ENCODE measurements around the gene TES.
A peak's percentile ranks its signal among the peaks of the same experiment; 100 is the strongest.

TES gene

DNA sequence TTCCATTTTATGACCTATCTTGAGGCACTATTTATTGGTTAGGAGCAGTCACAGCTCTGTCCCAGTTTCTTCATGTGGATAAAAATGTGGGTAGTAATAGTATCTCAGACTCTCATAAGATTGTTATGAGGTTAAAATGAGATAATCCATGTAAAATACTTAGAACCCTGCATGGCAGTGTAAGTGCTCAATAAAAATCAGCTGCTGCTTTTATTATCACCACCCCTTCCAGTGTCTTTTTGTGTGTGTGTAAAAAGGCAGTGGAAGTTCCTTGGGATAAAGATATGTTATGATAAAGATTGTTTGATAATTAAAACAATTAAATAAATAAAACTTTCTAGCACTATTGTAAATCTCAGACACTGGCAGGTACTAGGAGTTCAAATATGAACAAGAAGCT, 15.5 kb downstream of the TES start:
- Histone ChIP-seq H3K79me2 (ENCODE audit: control insufficient read depth, insufficient read depth, low read length) (peaks cover 57% of the 10 kb centered on the region), H2BK15ac (replicated peaks; ENCODE audit: low read depth) (no peak overlapping the region), H3K79me1 (ENCODE audit: low read length) (peaks cover 5% of the 10 kb centered on the region), H3K4ac (ENCODE audit: low read depth, low read length) (no peak overlapping the region), H2AK5ac (ENCODE audit: low read length) (no peak overlapping the region), H4K5ac (ENCODE audit: low read length) (no peak overlapping the region), H3K23ac (ENCODE audit: low read length) (no peak overlapping the region), H3K4me1 (ENCODE audit: control insufficient read depth, low read depth, low read length) (peaks cover 9% of the 10 kb centered on the region), H3K56ac (ENCODE audit: low read length) (no peak overlapping the region), H3K36me3 (ENCODE audit: control insufficient read depth, insufficient read depth, low read length) (no peaks in the 10 kb centered on the region), H3K18ac (ENCODE audit: low read length) (no peak overlapping the region), H3K9ac (ENCODE audit: low read length) (no peak overlapping the region), H3K27ac (ENCODE audit: low read depth, low read length) (no peak overlapping the region), H3K4me2 (ENCODE audit: low read length) (no peak overlapping the region), H3K27me3 (ENCODE audit: insufficient read depth, low read length, poor library complexity) (no peaks in the 10 kb centered on the region), H2BK5ac (ENCODE audit: low read length) (no peak overlapping the region), H4K8ac (ENCODE audit: low read depth, low read length) (no peak overlapping the region), H3K4me3 (ENCODE audit: low read length) (no peak overlapping the region), H2BK120ac (ENCODE audit: low read depth, low read length) (no peak overlapping the region)
- DNase-seq: no peak

DNA sequence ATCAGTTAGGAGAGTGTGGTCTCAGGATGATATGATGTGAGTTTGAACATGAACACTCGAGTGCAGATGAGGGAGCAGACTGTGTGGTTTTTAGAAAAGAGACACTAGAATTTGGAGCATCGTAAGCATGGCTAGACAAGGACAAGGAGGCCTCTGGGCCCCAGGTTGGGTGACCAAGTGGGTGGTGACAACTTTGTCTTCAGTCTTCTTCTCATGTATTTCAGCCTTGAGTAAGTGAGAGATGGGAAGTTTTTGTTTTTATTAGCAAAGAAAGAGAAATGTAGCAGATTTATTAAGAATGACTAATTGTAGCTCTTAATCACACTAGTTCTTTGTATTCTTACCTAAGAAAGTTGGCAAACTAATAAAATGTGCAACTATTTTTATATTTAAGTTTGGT, 16.3 kb downstream of the TES start:
- no peak overlapping the region for H4K8ac ChIP-seq (ENCODE audit: low read depth, low read length)
- H3K79me1 ChIP-seq (ENCODE audit: low read length): peaks cover 4% of the 10 kb centered on the region
- no peak overlapping the region for H3K23ac ChIP-seq (ENCODE audit: low read length)
- no peak overlapping the region for H2BK5ac ChIP-seq (ENCODE audit: low read length)
- no peak overlapping the region for H3K18ac ChIP-seq (ENCODE audit: low read length)
- no peak overlapping the region for H3K4me2 ChIP-seq (ENCODE audit: low read length)
- no peaks in the 10 kb centered on the region for H3K36me3 ChIP-seq (ENCODE audit: control insufficient read depth, insufficient read depth, low read length)
- WGBS (ENCODE audit: extremely low coverage, insufficient coverage, low lambda C conversion rate): no CpG with 5 or more reads among the region's 2 CpGs
- peaks cover 56% of the 10 kb centered on the region for H3K79me2 ChIP-seq (ENCODE audit: control insufficient read depth, insufficient read depth, low read length)
- H3K27ac ChIP-seq (ENCODE audit: low read depth, low read length): no peak overlapping the region
- H3K9ac ChIP-seq (ENCODE audit: low read length): no peak overlapping the region
- no peak overlapping the region for H3K4me3 ChIP-seq (ENCODE audit: low read length)
- peaks cover 9% of the 10 kb centered on the region for H3K4me1 ChIP-seq (ENCODE audit: control insufficient read depth, low read depth, low read length)
- DNase-seq: no peak
- H3K27me3 ChIP-seq (ENCODE audit: insufficient read depth, low read length, poor library complexity): no peaks in the 10 kb centered on the region
- no peak overlapping the region for H3K4ac ChIP-seq (ENCODE audit: low read depth, low read length)
- no peak overlapping the region for H4K5ac ChIP-seq (ENCODE audit: low read length)
- no peak overlapping the region for H2AK5ac ChIP-seq (ENCODE audit: low read length)
- H2BK15ac ChIP-seq (replicated peaks; ENCODE audit: low read depth): no peak overlapping the region
- H3K56ac ChIP-seq (ENCODE audit: low read length): no peak overlapping the region
- H2BK120ac ChIP-seq (ENCODE audit: low read depth, low read length): no peak overlapping the region

DNA sequence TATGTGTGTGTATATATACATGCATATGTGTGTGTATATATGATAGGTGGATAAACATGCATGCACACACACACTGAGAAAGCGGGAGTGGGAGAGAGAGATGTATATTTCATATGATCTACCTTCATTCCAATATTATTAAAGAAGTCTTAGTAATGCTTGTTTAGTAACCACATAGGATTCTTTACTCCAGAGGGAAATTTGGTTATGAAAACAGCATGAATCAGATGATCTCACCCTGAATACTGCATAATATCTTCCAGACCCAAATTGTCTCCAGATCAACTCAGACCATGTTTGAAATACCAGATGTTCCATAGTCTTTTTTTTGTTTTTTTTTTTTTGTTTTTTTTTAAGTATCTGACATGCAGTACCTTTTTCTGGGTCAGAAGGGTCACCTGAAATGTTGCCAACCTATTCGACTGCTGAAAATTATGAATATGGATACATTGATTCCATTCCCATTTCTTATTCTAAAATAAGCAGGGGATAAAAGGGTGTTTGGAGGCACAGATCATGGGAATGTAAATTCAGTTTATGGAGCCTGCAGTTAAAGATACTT, 17.4 kb downstream of the TES start:
- WGBS (ENCODE audit: extremely low coverage, insufficient coverage, low lambda C conversion rate): no CpG with 5 or more reads among the region's 2 CpGs
- Histone ChIP-seq H3K4me1 (ENCODE audit: control insufficient read depth, low read depth, low read length) (peaks cover 9% of the 10 kb centered on the region), H3K4me2 (ENCODE audit: low read length) (no peak overlapping the region), H3K18ac (ENCODE audit: low read length) (no peak overlapping the region), H3K79me1 (ENCODE audit: low read length) (peaks cover 4% of the 10 kb centered on the region), H3K4me3 (ENCODE audit: low read length) (no peak overlapping the region), H2BK15ac (replicated peaks; ENCODE audit: low read depth) (no peak overlapping the region), H3K36me3 (ENCODE audit: control insufficient read depth, insufficient read depth, low read length) (no peaks in the 10 kb centered on the region), H3K9ac (ENCODE audit: low read length) (no peak overlapping the region), H2AK5ac (ENCODE audit: low read length) (no peak overlapping the region), H2BK120ac (ENCODE audit: low read depth, low read length) (no peak overlapping the region), H4K8ac (ENCODE audit: low read depth, low read length) (no peak overlapping the region), H3K27ac (ENCODE audit: low read depth, low read length) (no peak overlapping the region), H4K5ac (ENCODE audit: low read length) (no peak overlapping the region), H3K27me3 (ENCODE audit: insufficient read depth, low read length, poor library complexity) (no peaks in the 10 kb centered on the region), H3K56ac (ENCODE audit: low read length) (no peak overlapping the region), H3K79me2 (ENCODE audit: control insufficient read depth, insufficient read depth, low read length) (peaks cover 52% of the 10 kb centered on the region), H2BK5ac (ENCODE audit: low read length) (no peak overlapping the region), H3K23ac (ENCODE audit: low read length) (no peak overlapping the region), H3K4ac (ENCODE audit: low read depth, low read length) (no peak overlapping the region)
- DNase-seq: no peak

DNA sequence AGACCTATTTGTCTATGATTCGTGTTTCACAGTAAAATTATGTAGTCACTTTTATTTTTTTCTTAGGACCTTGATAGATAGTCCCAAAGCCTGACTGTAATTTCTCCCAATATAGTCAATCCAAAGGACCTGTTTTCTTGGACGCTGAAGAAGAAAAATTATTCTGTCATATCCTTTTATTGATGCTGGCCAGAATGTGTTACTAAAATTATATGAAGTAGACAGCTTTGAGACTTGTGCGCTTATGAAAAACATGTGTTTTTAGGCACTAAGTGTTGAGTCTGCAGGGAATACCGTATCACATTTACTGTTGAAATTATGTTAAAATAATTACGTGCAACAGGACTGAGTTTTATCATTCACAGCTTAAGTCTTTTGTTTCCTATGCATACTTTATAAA, 17.9 kb downstream of the TES start:
- Histone ChIP-seq H3K4me1 (ENCODE audit: control insufficient read depth, low read depth, low read length) (peaks cover 9% of the 10 kb centered on the region), H3K4me3 (ENCODE audit: low read length) (no peak overlapping the region), H3K36me3 (ENCODE audit: control insufficient read depth, insufficient read depth, low read length) (no peaks in the 10 kb centered on the region), H2BK15ac (replicated peaks; ENCODE audit: low read depth) (no peak overlapping the region), H4K5ac (ENCODE audit: low read length) (no peak overlapping the region), H3K79me1 (ENCODE audit: low read length) (peaks cover 7% of the 10 kb centered on the region), H3K27ac (ENCODE audit: low read depth, low read length) (no peak overlapping the region), H3K18ac (ENCODE audit: low read length) (no peak overlapping the region), H4K8ac (ENCODE audit: low read depth, low read length) (no peak overlapping the region), H2AK5ac (ENCODE audit: low read length) (no peak overlapping the region), H3K4me2 (ENCODE audit: low read length) (no peak overlapping the region), H3K56ac (ENCODE audit: low read length) (no peak overlapping the region), H3K79me2 (ENCODE audit: control insufficient read depth, insufficient read depth, low read length) (peaks cover 56% of the 10 kb centered on the region), H3K23ac (ENCODE audit: low read length) (no peak overlapping the region), H3K4ac (ENCODE audit: low read depth, low read length) (no peak overlapping the region), H2BK5ac (ENCODE audit: low read length) (no peak overlapping the region), H2BK120ac (ENCODE audit: low read depth, low read length) (no peak overlapping the region), H3K27me3 (ENCODE audit: insufficient read depth, low read length, poor library complexity) (no peaks in the 10 kb centered on the region), H3K9ac (ENCODE audit: low read length) (no peak overlapping the region)
- no peak for DNase-seq
- WGBS (ENCODE audit: extremely low coverage, insufficient coverage, low lambda C conversion rate): no CpG with 5 or more reads among the region's 5 CpGs

DNA sequence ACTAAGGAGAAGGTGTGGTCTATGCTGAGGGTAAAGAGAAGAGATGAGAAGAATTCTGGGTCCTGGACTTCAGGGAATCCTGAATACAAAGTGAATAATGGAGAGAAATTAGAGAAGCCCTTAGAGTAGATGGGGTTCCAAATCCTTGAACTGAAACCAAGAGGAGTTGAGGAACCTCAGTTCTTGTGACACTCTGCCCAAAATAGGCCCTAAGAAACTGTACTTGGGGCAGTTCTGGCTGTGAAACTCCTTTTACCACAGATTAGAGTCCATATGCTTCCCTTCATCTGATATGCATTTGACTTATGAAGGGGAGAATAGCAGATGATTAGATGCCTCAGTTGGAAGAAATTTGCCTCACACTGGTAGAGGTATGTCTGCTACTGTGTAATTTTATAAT, 19.0 kb downstream of the TES start:
- no peak for DNase-seq
- H2AK5ac ChIP-seq (ENCODE audit: low read length): no peak overlapping the region
- no peak overlapping the region for H2BK15ac ChIP-seq (replicated peaks; ENCODE audit: low read depth)
- peaks cover 8% of the 10 kb centered on the region for H3K4me1 ChIP-seq (ENCODE audit: control insufficient read depth, low read depth, low read length)
- H3K79me2 ChIP-seq (ENCODE audit: control insufficient read depth, insufficient read depth, low read length): peaks cover 52% of the 10 kb centered on the region
- no peak overlapping the region for H2BK120ac ChIP-seq (ENCODE audit: low read depth, low read length)
- no peak overlapping the region for H2BK5ac ChIP-seq (ENCODE audit: low read length)
- no peaks in the 10 kb centered on the region for H3K36me3 ChIP-seq (ENCODE audit: control insufficient read depth, insufficient read depth, low read length)
- H3K4ac ChIP-seq (ENCODE audit: low read depth, low read length): no peak overlapping the region
- no peak overlapping the region for H3K23ac ChIP-seq (ENCODE audit: low read length)
- no peak overlapping the region for H3K4me3 ChIP-seq (ENCODE audit: low read length)
- H4K8ac ChIP-seq (ENCODE audit: low read depth, low read length): no peak overlapping the region
- peak overlapping the region; percentile 51 for H3K18ac ChIP-seq (ENCODE audit: low read length)
- H3K79me1 ChIP-seq (ENCODE audit: low read length): peaks cover 9% of the 10 kb centered on the region
- no peak overlapping the region for H3K9ac ChIP-seq (ENCODE audit: low read length)
- no peak overlapping the region for H3K56ac ChIP-seq (ENCODE audit: low read length)
- H3K4me2 ChIP-seq (ENCODE audit: low read length): no peak overlapping the region
- no peak overlapping the region for H3K27ac ChIP-seq (ENCODE audit: low read depth, low read length)
- H3K27me3 ChIP-seq (ENCODE audit: insufficient read depth, low read length, poor library complexity): no peaks in the 10 kb centered on the region
- no peak overlapping the region for H4K5ac ChIP-seq (ENCODE audit: low read length)

DNA sequence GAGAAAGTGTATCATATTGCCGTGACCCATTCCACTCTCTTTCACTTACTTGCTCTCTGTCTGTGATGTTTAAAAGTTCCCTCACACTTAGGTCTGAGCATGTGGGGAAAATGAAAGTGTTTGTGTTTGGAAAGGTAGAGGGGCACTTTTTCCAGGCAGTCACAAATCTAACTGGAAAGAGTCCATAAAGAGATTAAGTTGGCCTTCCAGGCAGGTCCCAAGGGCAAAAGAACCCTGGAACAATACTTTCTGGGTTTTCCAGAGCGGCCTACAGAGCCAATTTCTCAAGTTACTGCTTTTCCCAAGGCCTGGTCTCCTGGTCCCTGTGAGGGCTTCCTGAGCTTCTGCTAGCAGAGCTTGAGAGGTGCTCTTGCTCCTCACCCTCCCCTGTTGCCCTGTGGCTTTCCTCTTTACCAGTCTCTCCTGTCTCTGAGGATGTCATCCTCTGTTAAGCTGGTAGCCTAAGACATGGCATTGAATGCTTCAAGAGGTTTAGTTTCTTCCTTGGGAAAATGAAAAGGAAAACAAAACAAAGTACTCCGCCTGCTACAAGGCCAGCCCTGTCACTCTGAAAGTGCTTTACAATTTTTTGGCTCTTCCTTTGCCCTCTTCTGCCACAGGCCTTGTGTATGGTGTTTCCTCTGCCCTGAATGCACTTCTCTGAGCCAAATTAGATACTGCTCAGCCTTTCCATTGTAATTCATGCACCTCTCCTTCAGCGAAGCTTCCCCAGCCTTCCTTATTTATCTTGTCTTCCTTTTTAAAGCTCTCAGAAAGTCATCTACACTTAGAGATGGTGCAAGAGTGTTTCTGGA, 20.1 kb downstream of the TES start:
- Histone ChIP-seq H3K79me1 (ENCODE audit: low read length) (peaks cover 9% of the 10 kb centered on the region), H3K27me3 (ENCODE audit: insufficient read depth, low read length, poor library complexity) (no peaks in the 10 kb centered on the region), H3K79me2 (ENCODE audit: control insufficient read depth, insufficient read depth, low read length) (peaks cover 45% of the 10 kb centered on the region), H3K4me1 (ENCODE audit: control insufficient read depth, low read depth, low read length) (peaks cover 8% of the 10 kb centered on the region), H3K18ac (ENCODE audit: low read length) (no peak overlapping the region), H2BK120ac (ENCODE audit: low read depth, low read length) (no peak overlapping the region), H3K4me2 (ENCODE audit: low read length) (no peak overlapping the region), H3K4me3 (ENCODE audit: low read length) (no peak overlapping the region), H2BK15ac (replicated peaks; ENCODE audit: low read depth) (no peak overlapping the region), H2AK5ac (ENCODE audit: low read length) (no peak overlapping the region), H4K5ac (ENCODE audit: low read length) (no peak overlapping the region), H3K27ac (ENCODE audit: low read depth, low read length) (no peak overlapping the region), H3K9ac (ENCODE audit: low read length) (no peak overlapping the region), H4K8ac (ENCODE audit: low read depth, low read length) (no peak overlapping the region), H3K56ac (ENCODE audit: low read length) (no peak overlapping the region), H3K36me3 (ENCODE audit: control insufficient read depth, insufficient read depth, low read length) (no peaks in the 10 kb centered on the region), H3K23ac (ENCODE audit: low read length) (no peak overlapping the region), H3K4ac (ENCODE audit: low read depth, low read length) (no peak overlapping the region), H2BK5ac (ENCODE audit: low read length) (no peak overlapping the region)
- no peak for DNase-seq
- no CpG with 5 or more reads among the region's 4 CpGs for WGBS (ENCODE audit: extremely low coverage, insufficient coverage, low lambda C conversion rate)

All from mesendoderm (in vitro differentiated cells).